GM19438 (cell line): ENCODE results near the gene C9orf50.
"Not testable (repeated sequence)": the region's sequence is repeated elsewhere in the genome, so short reads cannot be mapped to it uniquely, and the experiment has no call there.

Experiments used
- ATAC-seq: cut with Tn5 transposase; IDR thresholded peaks from one replicate; pipeline ENCODE4 v1.9.1; 2021; ENCODE audit warnings: low read depth; ENCODE audit not compliant: unreplicated experiment

Gene C9orf50

GRCh38 chr9:129620669-129621295, at the start of gene C9orf50:
C9orf50 (minus strand) TSS chr9:129621101; CDS start chr9:129620574, 527 bp downstream.
- no peak for ATAC-seq

GRCh38 chr9:129669946-129670345, 49.0 kb upstream of the C9orf50 start:
- ATAC-seq = no peak

- ATAC-seq = no peak
Measured at GRCh38 chr9:129669141-129669718, 48.3 kb upstream of the C9orf50 start.

GRCh38 chr9:129667850-129668249, 46.9 kb upstream of the C9orf50 start:
- ATAC-seq = no peak

- no peak for ATAC-seq
Measured at GRCh38 chr9:129667378-129667777, 46.5 kb upstream of the C9orf50 start.

GRCh38 chr9:129666575-129666974, 45.7 kb upstream of the C9orf50 start:
- no peak for ATAC-seq

GRCh38 chr9:129665814-129666520, 45.1 kb upstream of the C9orf50 start:
- no peak for ATAC-seq

- ATAC-seq = no peak
Measured at GRCh38 chr9:129665389-129665775, 44.5 kb upstream of the C9orf50 start, which contains the start of gene PRRX2. PRRX2 (plus strand) TSS chr9:129665647; CDS start chr9:129665868, 221 bp downstream.

- ATAC-seq = no peak
Measured at GRCh38 chr9:129664746-129665388, 44.0 kb upstream of the C9orf50 start.

GRCh38 chr9:129662239-129662638, 41.3 kb upstream of the C9orf50 start:
- ATAC-seq = not testable (repeated sequence)

GRCh38 chr9:129661029-129661428, 40.1 kb upstream of the C9orf50 start:
- ATAC-seq = no peak

- ATAC-seq = no peak
Measured at GRCh38 chr9:129656795-129657390, 36.0 kb upstream of the C9orf50 start.

- ATAC-seq = no peak
Measured at GRCh38 chr9:129655696-129656095, 34.8 kb upstream of the C9orf50 start.

GRCh38 chr9:129655154-129655553, 34.3 kb upstream of the C9orf50 start:
- ATAC-seq = no peak

GRCh38 chr9:129654554-129655040, 33.7 kb upstream of the C9orf50 start:
- no peak for ATAC-seq

- no peak for ATAC-seq
Measured at GRCh38 chr9:129653823-129654553, 33.1 kb upstream of the C9orf50 start.

- ATAC-seq = no peak
Measured at GRCh38 chr9:129650680-129651235, 29.9 kb upstream of the C9orf50 start.

GRCh38 chr9:129649726-129650679, 29.1 kb upstream of the C9orf50 start:
- no peak for ATAC-seq

GRCh38 chr9:129648764-129649115, 27.8 kb upstream of the C9orf50 start:
- no peak for ATAC-seq
